ENCODE results near the gene TMEM240. TPM values are rescaled to one million over a fixed set of nuclear protein-coding genes. Genes with fewer than 3 reads are reported as not detected.
"Not testable (repeated sequence)": the region's sequence is repeated elsewhere in the genome, so short reads cannot be mapped to it uniquely, and the experiment has no call there.

Gene TMEM240
- total and polyA plus RNA-seq, 4 donors, result 1.1 to 15.1 (median 7.0) TPM

GRCh38 chr1:1523226-1523625, 17.2 kb downstream of the TMEM240 start:
- ATAC-seq (ENCODE audit: low FRiP score); intact Hi-C loops (cut with DNase I); H3K4me3 ChIP-seq (ENCODE audit: low read length in 2 of 2); H3K27ac ChIP-seq (ENCODE audit: low read depth in 1 of 2, low read length in 2 of 2); H3K27me3 ChIP-seq (ENCODE audit: control insufficient read depth in 1 of 2, insufficient read depth in 2 of 2, low read length in 1 of 2); H3K4me1 ChIP-seq (ENCODE audit: control insufficient read depth in 1 of 2, insufficient read depth in 2 of 2, low read length in 2 of 2); H3K9me3 ChIP-seq (ENCODE audit: control insufficient read depth, low read length); H3K36me3 ChIP-seq (ENCODE audit: control insufficient read depth in 1 of 2, insufficient read depth in 2 of 2, low read length in 1 of 2); DNase-seq: not testable (repeated sequence)
- 95 to 96% methylated on average over 25 to 31 of the region's 31 CpGs for WGBS, 2 donors

DNA sequence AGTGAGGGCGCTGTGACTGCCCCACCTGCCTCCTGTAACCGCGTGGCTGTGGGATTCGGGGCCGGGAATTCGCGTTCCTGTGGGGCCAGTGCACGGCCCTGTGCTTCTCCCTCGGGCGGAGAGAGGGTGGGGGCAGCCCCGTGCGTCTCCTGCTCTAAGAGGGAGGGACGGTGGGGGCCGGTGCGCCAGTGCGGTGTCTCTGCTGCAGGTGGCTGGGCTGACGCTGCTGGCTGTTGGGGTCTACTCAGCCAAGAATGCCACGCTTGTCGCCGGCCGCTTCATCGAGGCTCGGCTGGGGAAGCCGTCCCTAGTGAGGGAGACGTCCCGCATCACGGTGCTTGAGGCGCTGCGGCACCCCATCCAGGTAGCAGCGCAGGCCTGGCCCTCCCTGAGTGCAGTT, 17.9 kb downstream of the TMEM240 start:
- H3K9me3 ChIP-seq (ENCODE audit: control insufficient read depth, low read length); H3K4me3 ChIP-seq (ENCODE audit: low read length in 2 of 2); H3K27me3 ChIP-seq (ENCODE audit: control insufficient read depth in 1 of 2, insufficient read depth in 2 of 2, low read length in 1 of 2); H3K4me1 ChIP-seq (ENCODE audit: control insufficient read depth in 1 of 2, insufficient read depth in 2 of 2, low read length in 2 of 2); H3K36me3 ChIP-seq (ENCODE audit: control insufficient read depth in 1 of 2, insufficient read depth in 2 of 2, low read length in 1 of 2); DNase-seq; intact Hi-C loops (cut with DNase I); ATAC-seq (ENCODE audit: low FRiP score); H3K27ac ChIP-seq (ENCODE audit: low read depth in 1 of 2, low read length in 2 of 2): not testable (repeated sequence)
- WGBS, 2 donors, result 95% methylated on average over 27 to 30 of the region's 30 CpGs

- peaks cover 0 to 3% of the 10 kb centered on the region in 2 donors for H3K36me3 ChIP-seq (ENCODE audit: control insufficient read depth in 1 of 2, insufficient read depth in 2 of 2, low read length in 1 of 2)
- ATAC-seq (ENCODE audit: low FRiP score) (no peak), DNase-seq (no peak)
- no peaks in the 10 kb centered on the region for H3K27me3 ChIP-seq (ENCODE audit: control insufficient read depth in 1 of 2, insufficient read depth in 2 of 2, low read length in 1 of 2)
- intact Hi-C loops (cut with DNase I), result no loop called here
- H3K4me1 ChIP-seq (ENCODE audit: control insufficient read depth in 1 of 2, insufficient read depth in 2 of 2, low read length in 2 of 2), result no peaks in the 10 kb centered on the region
- WGBS, 2 donors, result 96 to 97% methylated on average over 19 of the region's 19 CpGs
- H3K4me3 ChIP-seq (ENCODE audit: low read length in 2 of 2), result no peak overlapping the region
- no peak overlapping the region for H3K27ac ChIP-seq (ENCODE audit: low read depth in 1 of 2, low read length in 2 of 2)
- H3K9me3 ChIP-seq (ENCODE audit: control insufficient read depth, low read length), result no peaks in the 10 kb centered on the region
Observed at GRCh38 chr1:1521331-1521730, 19.1 kb downstream of the TMEM240 start.

GRCh38 chr1:1519805-1520505, 20.5 kb downstream of the TMEM240 start:
- H3K27me3 ChIP-seq (ENCODE audit: control insufficient read depth in 1 of 2, insufficient read depth in 2 of 2, low read length in 1 of 2); H3K4me3 ChIP-seq (ENCODE audit: low read length in 2 of 2); H3K36me3 ChIP-seq (ENCODE audit: control insufficient read depth in 1 of 2, insufficient read depth in 2 of 2, low read length in 1 of 2); H3K9me3 ChIP-seq (ENCODE audit: control insufficient read depth, low read length); H3K4me1 ChIP-seq (ENCODE audit: control insufficient read depth in 1 of 2, insufficient read depth in 2 of 2, low read length in 2 of 2); DNase-seq; intact Hi-C loops (cut with DNase I); ATAC-seq (ENCODE audit: low FRiP score); H3K27ac ChIP-seq (ENCODE audit: low read depth in 1 of 2, low read length in 2 of 2): not testable (repeated sequence)
- 97 to 98% methylated on average over 42 to 51 of the region's 51 CpGs for WGBS, 2 donors

DNA sequence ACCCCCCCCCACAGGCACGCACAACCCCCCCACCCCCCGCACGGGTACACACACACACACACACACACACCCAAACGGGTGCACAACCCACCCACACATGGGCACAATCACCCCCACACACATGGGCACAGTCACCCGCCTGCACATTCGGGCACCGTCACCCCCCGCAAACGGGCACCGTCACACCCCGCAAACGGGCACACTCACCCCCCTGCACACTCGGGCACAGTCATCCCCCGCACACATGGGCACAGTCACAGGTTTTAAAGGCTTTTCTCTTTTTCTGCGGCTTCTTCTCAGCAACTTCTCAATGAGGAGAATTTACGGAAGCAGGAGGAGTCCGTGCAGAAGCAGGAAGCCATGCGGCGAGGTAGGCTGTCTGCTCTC, 21.8 kb downstream of the TMEM240 start:
- H3K36me3 ChIP-seq (ENCODE audit: control insufficient read depth in 1 of 2, insufficient read depth in 2 of 2, low read length in 1 of 2), result not testable (repeated sequence)

GRCh38 chr1:1517973-1518620, 22.3 kb downstream of the TMEM240 start:
- Histone ChIP-seq H3K27me3 (ENCODE audit: control insufficient read depth in 1 of 2, insufficient read depth in 2 of 2, low read length in 1 of 2) (no peaks in the 10 kb centered on the region), H3K4me3 (ENCODE audit: low read length in 2 of 2) (no peak overlapping the region), H3K9me3 (ENCODE audit: control insufficient read depth, low read length) (no peaks in the 10 kb centered on the region), H3K36me3 (ENCODE audit: control insufficient read depth in 1 of 2, insufficient read depth in 2 of 2, low read length in 1 of 2) (peaks cover 0 to 3% of the 10 kb centered on the region in 2 donors), H3K4me1 (ENCODE audit: control insufficient read depth in 1 of 2, insufficient read depth in 2 of 2, low read length in 2 of 2) (no peaks in the 10 kb centered on the region), H3K27ac (ENCODE audit: low read depth in 1 of 2, low read length in 2 of 2) (no peak overlapping the region)
- DNase-seq (no peak), ATAC-seq (ENCODE audit: low FRiP score) (no peak)
- intact Hi-C loops (cut with DNase I), result no loop called here
- WGBS, 2 donors, result 92 to 93% methylated on average over 28 of the region's 28 CpGs

More for the DNA sequence above, 21.8 kb downstream of the TMEM240 start:
- H3K4me3 ChIP-seq (ENCODE audit: low read length in 2 of 2); H3K27ac ChIP-seq (ENCODE audit: low read depth in 1 of 2, low read length in 2 of 2); intact Hi-C loops (cut with DNase I); DNase-seq; H3K27me3 ChIP-seq (ENCODE audit: control insufficient read depth in 1 of 2, insufficient read depth in 2 of 2, low read length in 1 of 2); H3K9me3 ChIP-seq (ENCODE audit: control insufficient read depth, low read length); H3K4me1 ChIP-seq (ENCODE audit: control insufficient read depth in 1 of 2, insufficient read depth in 2 of 2, low read length in 2 of 2); ATAC-seq (ENCODE audit: low FRiP score): not testable (repeated sequence)
- 93% methylated on average over 18 to 19 of the region's 19 CpGs for WGBS, 2 donors

- H3K4me3 ChIP-seq (ENCODE audit: low read length in 2 of 2), result not testable (repeated sequence)
Observed at GRCh38 chr1:1516923-1517322, 23.5 kb downstream of the TMEM240 start.

GRCh38 chr1:1514376-1514775, 26.0 kb downstream of the TMEM240 start:
- H3K4me1 ChIP-seq (ENCODE audit: control insufficient read depth in 1 of 2, insufficient read depth in 2 of 2, low read length in 2 of 2); DNase-seq; ATAC-seq (ENCODE audit: low FRiP score); intact Hi-C loops (cut with DNase I); H3K36me3 ChIP-seq (ENCODE audit: control insufficient read depth in 1 of 2, insufficient read depth in 2 of 2, low read length in 1 of 2); H3K27me3 ChIP-seq (ENCODE audit: control insufficient read depth in 1 of 2, insufficient read depth in 2 of 2, low read length in 1 of 2); H3K9me3 ChIP-seq (ENCODE audit: control insufficient read depth, low read length); H3K27ac ChIP-seq (ENCODE audit: low read depth in 1 of 2, low read length in 2 of 2); H3K4me3 ChIP-seq (ENCODE audit: low read length in 2 of 2): not testable (repeated sequence)
- WGBS, 2 donors, result 76 to 80% methylated on average over 14 of the region's 16 CpGs

More at GRCh38 chr1:1516923-1517322, 23.5 kb downstream of the TMEM240 start:
- H3K4me1 ChIP-seq (ENCODE audit: control insufficient read depth in 1 of 2, insufficient read depth in 2 of 2, low read length in 2 of 2); DNase-seq; intact Hi-C loops (cut with DNase I); H3K9me3 ChIP-seq (ENCODE audit: control insufficient read depth, low read length); ATAC-seq (ENCODE audit: low FRiP score); H3K27ac ChIP-seq (ENCODE audit: low read depth in 1 of 2, low read length in 2 of 2); H3K36me3 ChIP-seq (ENCODE audit: control insufficient read depth in 1 of 2, insufficient read depth in 2 of 2, low read length in 1 of 2); H3K27me3 ChIP-seq (ENCODE audit: control insufficient read depth in 1 of 2, insufficient read depth in 2 of 2, low read length in 1 of 2): not testable (repeated sequence)
- WGBS, 2 donors, result 94 to 95% methylated on average over 14 of the region's 14 CpGs

DNA sequence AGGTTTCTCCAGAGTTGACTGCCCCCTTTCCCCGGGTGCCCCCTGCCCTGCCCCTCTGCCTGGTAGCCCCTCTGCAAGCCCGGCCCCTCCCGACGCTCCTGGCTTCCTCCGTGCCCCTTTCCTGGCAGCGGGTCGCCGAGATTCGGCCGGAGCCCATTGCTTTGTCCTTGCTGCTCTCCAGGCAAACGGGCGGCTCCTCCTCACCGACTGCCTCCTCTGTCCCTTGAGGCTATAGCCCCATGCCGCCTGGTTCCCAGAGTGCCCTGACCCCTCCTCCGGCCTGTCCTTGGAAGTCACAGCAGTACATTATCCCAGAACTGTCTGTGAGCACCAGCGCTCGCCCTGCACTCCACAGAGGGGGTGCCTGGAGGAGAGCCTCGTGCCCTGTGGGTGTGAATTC, 26.7 kb downstream of the TMEM240 start:
- H3K4me1 ChIP-seq (ENCODE audit: control insufficient read depth in 1 of 2, insufficient read depth in 2 of 2, low read length in 2 of 2); H3K4me3 ChIP-seq (ENCODE audit: low read length in 2 of 2); H3K36me3 ChIP-seq (ENCODE audit: control insufficient read depth in 1 of 2, insufficient read depth in 2 of 2, low read length in 1 of 2); intact Hi-C loops (cut with DNase I); H3K9me3 ChIP-seq (ENCODE audit: control insufficient read depth, low read length); DNase-seq; ATAC-seq (ENCODE audit: low FRiP score); H3K27me3 ChIP-seq (ENCODE audit: control insufficient read depth in 1 of 2, insufficient read depth in 2 of 2, low read length in 1 of 2); H3K27ac ChIP-seq (ENCODE audit: low read depth in 1 of 2, low read length in 2 of 2): not testable (repeated sequence)
- 85 to 87% methylated on average over 11 to 18 of the region's 18 CpGs for WGBS, 2 donors
